ENCODE data around the gene SMAD1.

DNA sequence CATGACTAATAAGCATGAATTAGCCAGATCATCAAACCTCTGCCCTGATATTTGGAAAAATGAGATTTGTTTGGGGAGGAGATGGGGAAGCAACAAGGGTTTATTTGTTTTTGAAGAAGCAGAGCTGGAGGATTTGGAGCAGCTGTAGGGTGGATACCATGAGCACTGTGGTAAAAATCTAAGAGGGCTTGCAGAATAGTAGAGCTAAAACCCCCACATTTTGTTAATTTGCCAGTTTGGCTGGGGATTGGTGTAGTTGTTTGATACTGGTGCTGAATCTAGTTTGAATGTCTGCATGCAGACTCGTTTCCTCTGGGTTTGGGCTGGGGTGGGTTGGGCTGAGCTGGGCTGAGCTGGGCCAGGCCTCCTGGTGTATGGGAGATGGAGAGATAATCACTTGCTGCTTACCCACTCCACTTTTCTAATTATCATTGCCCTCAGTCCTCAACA is 43.7 kb downstream of the SMAD1 start:
- TF ChIP-seq EZH2 (IDR thresholded peaks at IDR 0.05), result no peak
- TF ChIP-seq POLR2AphosphoS5 (IDR thresholded peaks at IDR 0.05; ENCODE audit: borderline replicate concordance, low read depth, low read length), result no peak
